Epithelial cell of prostate (primary cell): ENCODE measurements around the gene OR1A1.
"Not testable (repeated sequence)": the region's sequence is repeated elsewhere in the genome, so short reads cannot be mapped to it uniquely, and the experiment has no call there.

ENCODE experiments used
- DNase-seq: peaks from one replicate; pipeline ENCODE4 v3.0.0-alpha.2; 2011; ENCODE audit warnings: low read depth, low spot score
- H3K27ac ChIP-seq: fragments of 450-650 bp; 2 replicates; pipeline ENCODE4 v1.5.1; 2017; ENCODE audit warnings: mild to moderate bottlenecking

OR1A1 gene, protein sequence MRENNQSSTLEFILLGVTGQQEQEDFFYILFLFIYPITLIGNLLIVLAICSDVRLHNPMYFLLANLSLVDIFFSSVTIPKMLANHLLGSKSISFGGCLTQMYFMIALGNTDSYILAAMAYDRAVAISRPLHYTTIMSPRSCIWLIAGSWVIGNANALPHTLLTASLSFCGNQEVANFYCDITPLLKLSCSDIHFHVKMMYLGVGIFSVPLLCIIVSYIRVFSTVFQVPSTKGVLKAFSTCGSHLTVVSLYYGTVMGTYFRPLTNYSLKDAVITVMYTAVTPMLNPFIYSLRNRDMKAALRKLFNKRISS

GRCh38 chr17:3207367-3207766 is at the start of gene OR1A1:
Gene OR1A1, plus strand, starts transcription at chr17:3207667. Its CDS starts 7,954 bp downstream, at chr17:3215621.
- H3K27ac ChIP-seq, result no peak within 1 kb of the TSS
- DNase-seq, result no peak

DNA sequence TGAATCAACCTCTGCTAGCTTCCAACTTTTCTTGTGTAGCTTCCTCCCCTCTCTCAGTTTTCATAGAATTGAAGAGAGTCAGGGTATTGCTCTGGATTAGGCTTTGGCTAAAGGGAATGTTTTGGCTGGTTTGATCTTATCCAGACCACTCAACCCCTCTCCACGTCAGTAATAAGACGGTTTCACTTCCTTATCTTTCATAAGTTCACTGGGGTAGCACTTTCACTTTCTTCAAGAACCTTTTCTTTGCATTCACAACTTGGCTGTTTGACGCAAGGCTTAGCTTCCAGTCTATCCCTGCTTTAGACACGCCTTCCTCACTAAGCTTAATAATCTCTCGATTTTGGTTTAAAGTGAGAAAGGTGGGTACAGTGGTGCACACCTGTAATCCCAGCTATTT is 39.9 kb upstream of the OR1A1 start:
- no peak overlapping the region for H3K27ac ChIP-seq
- no peak for DNase-seq

DNA sequence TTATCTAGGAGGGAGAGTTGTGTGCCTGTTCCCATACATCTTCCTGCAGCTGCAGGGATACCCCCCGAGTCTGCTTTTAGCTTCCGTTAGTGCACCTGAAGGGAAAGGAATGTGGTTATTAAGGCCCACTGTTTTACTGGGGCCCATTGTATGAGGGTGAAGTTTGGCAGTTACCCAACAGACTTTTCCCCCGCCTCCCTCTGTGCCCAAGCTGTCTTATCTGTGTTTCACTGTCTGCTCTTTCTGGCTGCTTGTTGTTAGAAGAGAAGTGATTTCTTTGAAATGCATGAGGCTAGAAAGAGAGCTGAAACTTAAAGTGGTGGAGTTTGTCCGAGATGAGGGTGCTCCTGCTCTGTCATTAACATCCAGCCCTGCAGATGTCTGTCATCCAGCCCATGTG is 17.5 kb upstream of the OR1A1 start:
- H3K27ac ChIP-seq, result no peak overlapping the region
- DNase-seq, result no peak

DNA sequence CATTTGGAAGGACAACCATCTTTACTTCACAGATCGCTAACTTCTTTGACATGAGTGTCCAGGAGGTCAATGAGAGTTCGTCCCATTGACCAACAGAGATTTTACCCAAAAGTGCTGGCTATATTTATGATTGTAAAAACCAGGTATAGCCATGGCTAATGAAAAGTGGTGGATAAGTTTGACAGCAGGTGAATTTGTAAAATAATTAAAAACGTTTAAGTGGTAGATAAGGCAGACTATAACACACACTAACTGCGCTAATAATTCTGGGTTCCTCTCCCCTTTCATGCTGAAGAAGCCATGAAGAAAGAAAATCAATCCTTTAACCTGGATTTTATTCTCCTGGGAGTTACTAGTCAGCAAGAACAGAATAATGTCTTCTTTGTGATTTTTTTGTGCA is 10.2 kb upstream of the OR1A1 start, which contains the start of gene OR1A2:
OR1A2 (plus strand) TSS at position 301 of the 400 bp plus-strand sequence; CDS start at position 301, 0 bp downstream.
- H3K27ac ChIP-seq, result no peak within 1 kb of the TSS
- no peak for DNase-seq

GRCh38 chr17:3208484-3208883 is 1.0 kb downstream of the OR1A1 start:
- no peak overlapping the region for H3K27ac ChIP-seq
- DNase-seq, result no peak

DNA sequence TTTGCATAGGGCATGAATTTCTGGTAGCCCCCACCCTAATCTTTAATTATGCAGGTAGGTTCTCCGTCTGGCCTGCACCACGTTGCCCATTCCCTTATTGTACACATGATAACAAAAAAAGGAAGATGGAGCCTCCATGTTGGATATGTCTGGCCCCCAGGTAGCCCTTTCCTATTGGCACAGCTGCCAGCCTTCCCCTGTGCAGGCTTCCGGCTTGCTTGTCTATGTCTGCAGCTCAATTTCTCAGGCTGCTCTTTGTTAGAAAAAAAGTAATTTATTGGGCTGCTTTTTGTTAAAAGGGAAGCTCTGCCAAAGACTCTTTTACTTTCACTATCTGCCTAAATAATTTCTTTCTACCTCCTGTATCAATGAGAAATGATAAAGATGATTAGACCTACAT is 5.5 kb downstream of the OR1A1 start:
- DNase-seq, result no peak
- no peak overlapping the region for H3K27ac ChIP-seq

DNA sequence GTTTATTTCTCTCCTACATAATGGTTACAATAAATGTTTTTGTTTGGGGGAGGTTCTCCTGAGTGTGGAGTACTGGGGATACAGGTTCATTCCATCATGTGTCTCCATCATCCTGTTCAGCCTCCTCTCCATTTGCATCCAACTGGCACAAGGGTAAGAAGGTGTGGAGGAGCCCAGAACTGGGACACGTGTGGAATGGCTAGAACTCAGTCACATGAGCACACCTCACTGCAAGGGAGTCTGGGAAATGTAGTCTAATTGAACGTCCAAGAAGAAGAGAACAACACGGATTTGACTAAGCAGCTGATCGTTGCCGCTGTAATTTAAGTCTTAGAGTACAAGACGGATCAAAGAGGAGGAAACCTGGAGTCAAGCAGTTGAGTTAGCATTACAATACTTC is 6.1 kb downstream of the OR1A1 start:
- H3K27ac ChIP-seq, result no peak overlapping the region
- no peak for DNase-seq

GRCh38 chr17:3219978-3220377 is 12.5 kb downstream of the OR1A1 start:
- DNase-seq, H3K27ac ChIP-seq: not testable (repeated sequence)

GRCh38 chr17:3221850-3222249 is 14.4 kb downstream of the OR1A1 start:
- H3K27ac ChIP-seq, result no peak overlapping the region
- DNase-seq, result no peak

- H3K27ac ChIP-seq, result no peak overlapping the region
- DNase-seq, result no peak
Measured at GRCh38 chr17:3222505-3222904, 15.0 kb downstream of the OR1A1 start.

- H3K27ac ChIP-seq, DNase-seq: not testable (repeated sequence)
Measured at GRCh38 chr17:3224721-3225352, 17.4 kb downstream of the OR1A1 start.

GRCh38 chr17:3232300-3232699 is 24.8 kb downstream of the OR1A1 start:
- DNase-seq, H3K27ac ChIP-seq: not testable (repeated sequence)

DNA sequence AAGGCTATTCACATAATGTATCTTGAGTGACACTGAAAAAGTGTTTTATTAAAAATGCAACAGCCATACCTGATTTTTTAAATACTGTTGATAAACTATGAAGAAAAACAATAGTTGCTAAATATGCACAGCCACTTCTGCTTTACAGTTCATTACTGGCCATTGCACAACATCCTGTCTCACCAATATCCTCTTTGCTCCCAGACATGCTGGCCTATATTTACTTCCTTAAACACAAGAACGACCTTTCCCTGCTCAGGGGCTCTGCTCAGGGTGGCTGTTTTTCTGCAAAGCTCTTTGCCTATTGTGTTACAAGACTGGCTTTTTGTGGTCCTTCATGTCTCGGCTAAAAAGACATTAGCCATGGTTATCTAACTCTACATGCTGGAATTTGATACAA is 31.2 kb downstream of the OR1A1 start:
- H3K27ac ChIP-seq, DNase-seq: not testable (repeated sequence)

DNA sequence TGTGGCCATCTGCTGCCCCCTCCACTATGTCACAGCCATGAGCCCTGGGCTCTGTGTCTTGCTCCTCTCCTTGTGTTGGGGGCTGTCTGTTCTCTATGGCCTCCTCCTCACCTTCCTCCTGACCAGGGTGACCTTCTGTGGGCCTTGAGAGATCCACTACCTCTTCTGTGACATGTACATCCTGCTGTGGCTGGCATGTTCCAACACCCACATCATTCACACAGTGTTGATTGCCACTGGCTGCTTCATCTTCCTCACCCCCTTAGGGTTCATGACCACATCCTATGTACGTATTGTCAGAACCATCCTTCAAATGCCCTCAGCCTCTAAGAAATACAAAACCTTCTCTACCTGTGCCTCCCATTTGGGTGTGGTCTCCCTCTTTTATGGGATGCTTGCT is 33.6 kb downstream of the OR1A1 start:
- DNase-seq, H3K27ac ChIP-seq: not testable (repeated sequence)

GRCh38 chr17:3244841-3245240 is 37.4 kb downstream of the OR1A1 start:
- H3K27ac ChIP-seq, DNase-seq: not testable (repeated sequence)

DNA sequence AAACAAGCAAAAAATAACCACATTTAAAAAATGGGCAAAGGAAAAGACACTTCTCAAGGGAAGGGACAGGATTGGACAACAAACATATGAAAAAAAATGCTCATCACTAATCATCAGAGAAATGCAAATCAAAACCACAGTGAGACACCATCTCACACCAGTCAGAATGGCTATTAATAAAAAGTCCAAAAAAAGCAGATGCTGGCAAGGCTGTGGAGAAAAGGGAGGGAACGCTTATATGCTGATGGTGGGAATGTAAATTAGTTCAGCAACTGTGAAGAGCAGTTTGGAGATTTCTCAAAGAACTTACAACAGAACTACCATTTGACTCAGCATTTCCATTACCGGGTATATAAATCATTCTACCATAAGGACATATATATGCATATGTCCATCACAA is 41.5 kb downstream of the OR1A1 start:
- H3K27ac ChIP-seq, DNase-seq: not testable (repeated sequence)

DNA sequence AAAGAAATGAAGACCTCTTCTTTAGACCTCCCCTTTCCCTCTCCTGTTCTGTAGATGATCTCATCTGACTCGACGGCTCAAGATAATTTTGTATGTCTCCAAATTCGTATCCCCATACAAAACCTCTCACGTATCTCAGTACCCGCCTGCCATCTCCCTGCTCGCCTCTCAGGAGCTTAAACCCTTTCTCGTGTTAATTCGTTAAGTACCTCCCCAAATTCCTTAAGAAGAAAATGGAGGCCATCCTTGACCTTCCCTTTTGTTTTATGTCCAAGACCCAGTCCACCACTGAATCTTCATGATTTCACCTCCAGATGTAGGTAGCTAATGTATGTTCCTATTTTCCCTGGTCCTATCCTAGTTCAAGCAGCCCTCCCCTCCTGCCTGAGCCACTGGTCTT is 49.1 kb downstream of the OR1A1 start:
- no peak for DNase-seq
- no peak overlapping the region for H3K27ac ChIP-seq

GRCh38 chr17:3260163-3260562 is 52.7 kb downstream of the OR1A1 start:
- H3K27ac ChIP-seq, result no peak overlapping the region
- no peak for DNase-seq

GRCh38 chr17:3260600-3260999 is 53.1 kb downstream of the OR1A1 start:
- no peak for DNase-seq

More at GRCh38 chr17:3260600-3260999, 53.1 kb downstream of the OR1A1 start:
- no peak overlapping the region for H3K27ac ChIP-seq
